Endothelial cell (in vitro differentiated cells): ENCODE results near the gene PSMD5. TPM values are rescaled to one million over a fixed set of nuclear protein-coding genes. Genes with fewer than 3 reads are reported as not detected.

Experiments used
- DNase-seq: peaks from one replicate; pipeline ENCODE4 v3.0.0; 2021; ENCODE audit warnings: low spot score
- H3K27ac Mint-ChIP-seq: one replicate; pipeline ENCODE4 v1.8.0; 2021; ENCODE audit warnings: mixed read lengths, inconsistent platforms; ENCODE audit not compliant: unreplicated experiment
- H3K27me3 Mint-ChIP-seq: one replicate; pipeline ENCODE4 v1.8.0; 2021; ENCODE audit warnings: mild to moderate bottlenecking, moderate library complexity, mixed read lengths, inconsistent platforms; ENCODE audit not compliant: unreplicated experiment
- H3K36me3 Mint-ChIP-seq: one replicate; pipeline ENCODE4 v1.8.0; 2021; ENCODE audit warnings: mild to moderate bottlenecking, low read depth, mixed read lengths, inconsistent platforms; ENCODE audit not compliant: unreplicated experiment
- H3K4me1 Mint-ChIP-seq: one replicate; pipeline ENCODE4 v1.8.0; 2021; ENCODE audit warnings: mild to moderate bottlenecking, mixed read lengths, inconsistent platforms; ENCODE audit not compliant: unreplicated experiment
- H3K4me3 Mint-ChIP-seq: one replicate; pipeline ENCODE4 v1.8.0; 2021; ENCODE audit warnings: mild to moderate bottlenecking, mixed read lengths, inconsistent platforms; ENCODE audit not compliant: unreplicated experiment
- H3K9me3 Mint-ChIP-seq: one replicate; pipeline ENCODE4 v1.8.0; 2021; ENCODE audit warnings: mixed read lengths, inconsistent platforms; ENCODE audit not compliant: unreplicated experiment
- CTCF ChIP-seq: fragments of 200-600 bp; sonication (generic); IDR thresholded peaks from one replicate; pipeline ENCODE4 v1.5.0; 2021; ENCODE audit warnings: antibody characterized with exemption; ENCODE audit not compliant: unreplicated experiment
- total RNA-seq: library from RNA; stranded (reverse); fragmentation: NEBNext Ultra II Directional; extraction: Animal tissue kit (Norgen Biotek cat#: 25700); gene quantifications from one replicate; pipeline ENCODE4 v1.2.1, GENCODE V29; 2021; ENCODE audit not compliant: unreplicated experiment

PSMD5 gene
- total RNA-seq, 1 donor from 2014 or later = 42.9 TPM

GRCh38 chr9:120801441-120801840 is 41.3 kb downstream of the PSMD5 start:
- Mint-ChIP-seq H3K4me3 (no peak overlapping the region), H3K27ac (no peak overlapping the region), H3K36me3 (no peaks in the 10 kb centered on the region), H3K4me1 (no peaks in the 10 kb centered on the region), H3K9me3 (peaks cover under 1% of the 10 kb centered on the region), H3K27me3 (peaks cover under 1% of the 10 kb centered on the region)
- no peak for DNase-seq
- no peak for TF ChIP-seq CTCF

- H3K4me3 Mint-ChIP-seq = peak within 1 kb of the TSS; percentile 100
- peak within 1 kb of the TSS; percentile 97 for H3K27ac Mint-ChIP-seq
- no peaks in the 10 kb centered on the region for H3K9me3 Mint-ChIP-seq
- H3K27me3 Mint-ChIP-seq = no peaks in the 10 kb centered on the region
- DNase-seq = peak; percentile 94
- TF ChIP-seq CTCF = no peak
- H3K36me3 Mint-ChIP-seq = no peaks in the 10 kb centered on the region
- H3K4me1 Mint-ChIP-seq = peaks cover 14% of the 10 kb centered on the region
These were observed 49.6 kb downstream of the PSMD5 start, which contains the start of gene FBXW2 for GRCh38 chr9:120792898-120793765. Gene FBXW2 (minus strand): TSS chr9:120793416. CDS start chr9:120788258, 5,158 bp downstream.

- no peak overlapping the region for H3K4me3 Mint-ChIP-seq
- H3K36me3 Mint-ChIP-seq = peaks cover 3% of the 10 kb centered on the region
- peak overlapping the region; percentile 16 for H3K27ac Mint-ChIP-seq
- DNase-seq = no peak
- H3K4me1 Mint-ChIP-seq = peaks cover 14% of the 10 kb centered on the region
- H3K9me3 Mint-ChIP-seq = no peaks in the 10 kb centered on the region
- H3K27me3 Mint-ChIP-seq = no peaks in the 10 kb centered on the region
- no peak for TF ChIP-seq CTCF
These were observed 51.6 kb downstream of the PSMD5 start for GRCh38 chr9:120791161-120791560.

GRCh38 chr9:120787933-120788332 is 54.8 kb downstream of the PSMD5 start:
- Mint-ChIP-seq H3K27me3 (no peaks in the 10 kb centered on the region), H3K27ac (no peak overlapping the region), H3K36me3 (peaks cover 16% of the 10 kb centered on the region), H3K4me1 (peaks cover 10% of the 10 kb centered on the region), H3K4me3 (no peak overlapping the region), H3K9me3 (no peaks in the 10 kb centered on the region)
- DNase-seq = no peak
- TF ChIP-seq CTCF = no peak

GRCh38 chr9:120783602-120784047 is 59.1 kb downstream of the PSMD5 start:
- Mint-ChIP-seq H3K27ac (no peak overlapping the region), H3K36me3 (peaks cover 16% of the 10 kb centered on the region), H3K27me3 (no peaks in the 10 kb centered on the region), H3K4me3 (no peak overlapping the region), H3K4me1 (no peaks in the 10 kb centered on the region), H3K9me3 (no peaks in the 10 kb centered on the region)
- no peak for TF ChIP-seq CTCF
- no peak for DNase-seq
